Measurements from ENCODE around the gene GATAD2A. TPM values are rescaled to one million over a fixed set of nuclear protein-coding genes. Genes with fewer than 3 reads are reported as not detected.

The GATAD2A gene
- total and polyA plus RNA-seq, 2 of the 8 experiments (the other 6 are each of a cell fraction or from before 2014, with no cell fraction given), result 38.4 to 205 TPM

- FAIRE-seq (no peak), DNase-seq (ENCODE audit: low read depth in 1 of 2, low spot score in 2 of 2) (no peak)
- H3K79me2 ChIP-seq (ENCODE audit: control insufficient read depth in 1 of 2, insufficient read depth in 2 of 2, low read length in 2 of 2), result peaks cover 6 to 90% of the 10 kb centered on the region in 2 experiments; a peak in 3 of 4 replicates
- H2AFZ ChIP-seq (ENCODE audit: low read length), result no peak overlapping the region
- POLR2A ChIA-PET (ENCODE audit: partially characterized antibody), result interaction anchor here (2.1 kb wide), 1 partner anchor 11 kb away, joined by 4 read pairs; no protein-coding TSS in a partner anchor
- no peak overlapping the region for H3K4ac ChIP-seq (replicated peaks; ENCODE audit: insufficient read length, low read depth, low read length)
- H2AK5ac ChIP-seq (ENCODE audit: low read depth, low read length), result no peak overlapping the region
- no peak overlapping the region for H4K5ac ChIP-seq (ENCODE audit: insufficient read length, low read depth, low read length)
- H3K9me3 ChIP-seq (ENCODE audit: insufficient read depth in 2 of 2, low read depth in 1 of 2, low read length in 1 of 2), result peaks cover 4 to 13% of the 10 kb centered on the region in 2 experiments; a peak in 3 of 4 replicates
- TF ChIP-seq FOSL1 (IDR thresholded peaks at IDR 0.05; ENCODE audit: insufficient read depth, low read depth, low read length) (no peak), RAD21 (IDR thresholded peaks at IDR 0.05 in 1 of 2, conservative IDR thresholded peaks at IDR 0.05 in 1 of 2; ENCODE audit: low read depth in 2 of 2, low read length in 2 of 2) (no peak), TAF7 (optimal IDR thresholded peaks at IDR 0.05; ENCODE audit: borderline replicate concordance, low read depth, low read length) (no peak), SIRT6 (IDR thresholded peaks at IDR 0.05; ENCODE audit: low read length) (no peak)
- CTCF ChIA-PET (ENCODE audit: partially characterized antibody), result interaction anchor here (1.3 to 1.4 kb wide), 2 partner anchors 20 to 102 kb away, joined by 3 to 4 read pairs; no protein-coding TSS in a partner anchor
- no peak overlapping the region for H3K9ac ChIP-seq (replicated peaks in 1 of 4; ENCODE audit: extremely low read depth in 1 of 4, low read depth in 3 of 4, low read length in 3 of 4)
- WGBS, 2 experiments (ENCODE audit: extremely low coverage in 1 of 2, insufficient coverage in 1 of 2, insufficient read length in 1 of 2, insufficient replicate concordance in 2 of 2, low coverage in 1 of 2, low lambda C conversion rate in 2 of 2, missing lambda C conversion rate in 1 of 2), result 86% methylated on average over 2 of the region's 2 CpGs; no CpG with 5 or more reads in 1 of the 2 experiments
- no peak overlapping the region for H3K4me2 ChIP-seq (ENCODE audit: insufficient read depth in 1 of 2, low read depth in 2 of 2, low read length in 2 of 2)
- no peak overlapping the region for H3K27ac ChIP-seq (ENCODE audit: low read depth, low read length)
- H3K18ac ChIP-seq (ENCODE audit: extremely low read depth, low read length), result no peak overlapping the region
- H2BK12ac ChIP-seq (ENCODE audit: low read depth, low read length), result no peak overlapping the region
- H3K56ac ChIP-seq (replicated peaks; ENCODE audit: insufficient read length, low read depth, low read length), result no peak overlapping the region
- no peak overlapping the region for H3K23ac ChIP-seq (ENCODE audit: insufficient read length)
- peaks cover 11 to 17% of the 10 kb centered on the region in 2 experiments for H4K20me1 ChIP-seq (replicated peaks in 1 of 2; ENCODE audit: control insufficient read depth in 1 of 2, insufficient read depth in 2 of 2, low read length in 2 of 2)
- no peak overlapping the region for H2BK15ac ChIP-seq (ENCODE audit: low read length)
- H2BK5ac ChIP-seq (ENCODE audit: low read depth, low read length), result no peak overlapping the region
- H3K4me1 ChIP-seq (replicated peaks in 1 of 4; ENCODE audit: control insufficient read depth in 3 of 4, insufficient read depth in 4 of 4, low read length in 3 of 4), result peaks cover 14 to 15% (median 15%) of the 10 kb centered on the region in 4 experiments
- H3K36me3 ChIP-seq (ENCODE audit: control insufficient read depth in 2 of 4, insufficient read depth in 4 of 4, low read length in 3 of 4), result peaks cover 8 to 40% (median 21%) of the 10 kb centered on the region in 4 experiments
- no peak overlapping the region for H4K8ac ChIP-seq (ENCODE audit: extremely low read depth, insufficient read depth, low read length)
- H3K27me3 ChIP-seq (replicated peaks in 1 of 4; ENCODE audit: control insufficient read depth in 3 of 4, extremely low read depth in 1 of 4, insufficient read depth in 3 of 4, low read length in 3 of 4), result no peaks in the 10 kb centered on the region
- H2BK120ac ChIP-seq (replicated peaks; ENCODE audit: low read depth, low read length), result no peak overlapping the region
- no peak overlapping the region for H3K14ac ChIP-seq (ENCODE audit: insufficient read length)
- H2BK20ac ChIP-seq (ENCODE audit: low read length), result no peak overlapping the region
- H3K4me3 ChIP-seq (ENCODE audit: extremely low read depth in 1 of 4, insufficient read depth in 2 of 4, low read depth in 3 of 4, low read length in 4 of 4), result no peak overlapping the region
- H3K79me1 ChIP-seq (ENCODE audit: low read depth, low read length), result peaks cover 19% of the 10 kb centered on the region; the same call in 1 of the 2 replicates
- H4K91ac ChIP-seq (replicated peaks; ENCODE audit: insufficient read length, low read length), result no peak overlapping the region
- no peaks in the 10 kb centered on the region for H3K23me2 ChIP-seq (ENCODE audit: low read depth, low read length)
Measured at GRCh38 chr19:19468424-19469050, 63.1 kb downstream of the GATAD2A start.

Measured in H1 (cell line).